GM12864 (cell line): ENCODE results near the gene PREX1.
"Not testable (repeated sequence)": the region's sequence is repeated elsewhere in the genome, so short reads cannot be mapped to it uniquely, and the experiment has no call there.

ENCODE experiments used
- DNase-seq: peaks from one replicate; pipeline ENCODE4 v3.0.0-alpha.2; 2011; ENCODE audit warnings: low read depth
- H3K4me3 ChIP-seq: 2 replicates; pipeline ENCODE4 v1.5.1; 2011; ENCODE audit warnings: mild to moderate bottlenecking, low read depth, low read length, control low read depth
- CTCF ChIP-seq: IDR thresholded peaks from 2 replicates; pipeline ENCODE4 v1.5.1; 2011; ENCODE audit warnings: low read depth, mild to moderate bottlenecking, moderate library complexity, low read length, control low read depth, inconsistent platforms; ENCODE audit errors: missing control alignments

Gene PREX1

DNA sequence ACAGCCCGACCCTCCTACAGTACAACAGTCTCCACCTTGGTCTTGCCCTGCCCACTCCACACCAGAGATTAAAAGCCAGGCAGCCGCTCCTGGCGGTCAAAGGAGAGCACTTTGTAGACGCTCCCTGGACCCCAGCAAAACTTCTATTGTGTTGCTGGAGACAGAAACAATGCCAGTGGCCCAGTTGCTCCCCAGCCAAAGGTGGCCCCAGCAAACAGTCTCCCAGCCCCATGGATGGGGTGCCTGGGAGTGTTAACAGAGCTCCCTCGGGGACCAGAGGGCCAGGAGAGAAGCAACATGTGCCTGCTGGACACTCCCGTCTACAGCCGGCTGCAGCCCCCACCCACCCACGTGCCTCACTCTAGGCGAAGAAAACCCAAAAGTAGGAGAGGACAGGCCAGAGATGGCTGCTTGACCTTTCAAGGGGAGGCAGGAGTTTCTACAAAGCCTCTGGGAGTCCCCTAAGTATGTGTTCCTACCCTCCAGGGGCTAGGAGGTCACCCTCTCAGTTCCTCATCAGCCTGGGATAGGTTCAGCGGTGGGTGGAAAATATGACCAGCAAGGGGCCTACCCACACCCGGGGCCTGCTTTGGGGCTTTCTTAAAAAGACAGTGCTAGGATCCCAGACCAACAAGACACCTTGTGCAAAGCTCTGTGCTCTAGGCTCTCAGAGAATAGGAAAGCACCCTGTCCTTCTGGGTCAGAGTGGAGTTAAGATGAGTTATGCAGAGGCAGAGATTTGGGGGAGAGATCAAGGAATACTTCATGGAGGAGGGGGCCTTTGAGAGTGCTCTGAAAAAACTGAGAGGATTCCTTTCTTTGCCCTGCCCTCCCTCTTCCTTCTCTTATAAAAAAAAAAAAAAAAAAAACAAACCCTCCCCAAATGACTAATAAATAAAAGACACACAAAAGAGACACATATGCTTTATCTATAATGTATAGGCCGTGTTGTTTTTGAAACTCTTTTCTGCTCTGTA lies 19.0 kb upstream of the PREX1 start:
- DNase-seq = peak; percentile 94
- no peak for TF ChIP-seq CTCF
- H3K4me3 ChIP-seq = no peak overlapping the region

GRCh38 chr20:48845721-48846306 lies 18.0 kb upstream of the PREX1 start:
- H3K4me3 ChIP-seq = no peak overlapping the region
- no peak for DNase-seq
- TF ChIP-seq CTCF = no peak

DNA sequence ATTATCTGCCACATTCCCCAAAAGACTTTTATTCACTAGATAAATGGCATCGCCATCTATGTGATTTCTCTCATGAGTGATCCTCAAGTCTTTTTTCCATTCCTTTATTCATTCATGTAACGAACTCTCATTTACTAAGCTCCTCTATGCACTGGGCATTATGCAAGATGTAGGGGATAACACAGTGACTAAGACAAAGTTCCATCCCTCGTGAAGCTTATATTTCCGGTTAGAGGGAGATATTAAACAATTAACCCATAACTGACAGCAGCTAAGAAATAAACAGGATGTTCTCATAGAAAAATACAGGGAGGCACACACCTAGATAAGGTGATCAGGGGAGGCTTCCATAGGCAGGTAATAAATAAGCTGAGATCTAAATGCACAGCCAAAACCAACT lies 17.2 kb upstream of the PREX1 start:
- no peak for DNase-seq
- no peak for TF ChIP-seq CTCF
- no peak overlapping the region for H3K4me3 ChIP-seq

DNA sequence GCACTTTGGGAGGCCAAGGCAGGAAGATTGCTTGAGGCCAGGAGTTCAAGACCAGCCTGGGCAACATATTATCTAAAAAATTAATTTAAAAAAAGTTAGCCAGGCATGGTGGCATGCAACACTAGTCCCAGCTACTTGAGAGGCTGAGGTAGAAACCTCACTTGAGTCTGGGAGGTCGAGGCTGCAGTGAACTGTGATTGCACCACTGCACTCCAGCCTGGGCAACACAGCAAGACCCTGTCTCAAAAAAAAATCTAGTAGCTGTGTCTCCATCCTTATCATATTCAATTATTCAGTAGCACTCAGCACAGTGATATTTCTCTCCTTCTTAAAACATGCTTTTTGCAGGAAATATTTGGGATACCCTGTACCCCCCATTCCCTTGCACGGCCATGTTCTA lies 16.1 kb upstream of the PREX1 start:
- not testable (repeated sequence) for H3K4me3 ChIP-seq, DNase-seq

GRCh38 chr20:48843057-48843806 lies 15.4 kb upstream of the PREX1 start:
- H3K4me3 ChIP-seq = no peak overlapping the region
- TF ChIP-seq CTCF = no peak
- no peak for DNase-seq

DNA sequence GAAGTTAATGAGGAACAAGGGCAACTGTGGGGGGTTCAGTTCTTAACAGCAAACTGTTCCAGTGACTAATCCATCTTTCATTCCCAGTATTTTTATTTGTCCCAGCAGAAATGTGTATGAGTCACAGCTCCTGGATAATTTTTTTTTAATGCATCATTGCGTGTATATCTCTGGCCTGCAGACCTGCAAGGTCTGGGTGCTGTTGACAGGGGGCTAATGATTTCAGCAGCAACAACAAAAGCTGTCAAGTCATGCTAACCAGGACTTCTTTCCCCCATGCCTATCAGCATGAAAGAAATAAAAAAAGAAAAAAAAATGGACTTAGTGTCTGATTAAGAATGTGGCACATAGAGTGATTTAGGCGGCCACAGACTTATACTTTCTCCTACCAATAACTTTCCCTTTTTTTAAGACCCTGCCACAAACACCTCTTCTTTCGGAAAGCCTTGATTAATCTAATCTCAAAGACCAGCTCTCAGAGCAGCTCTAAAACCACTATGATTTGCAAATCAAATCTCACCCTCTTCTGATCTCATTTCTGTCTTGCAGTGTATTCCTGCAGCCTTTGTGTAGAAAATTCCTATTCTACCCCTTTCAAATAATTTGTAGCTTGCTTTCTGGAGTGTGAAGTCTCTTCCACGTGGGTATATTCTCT lies 14.2 kb upstream of the PREX1 start:
- no peak for TF ChIP-seq CTCF
- no peak for DNase-seq
- no peak overlapping the region for H3K4me3 ChIP-seq
